Measurements from ENCODE around the gene SLC29A4. TPM values are rescaled to one million over a fixed set of nuclear protein-coding genes. Genes with fewer than 3 reads are reported as not detected.

The SLC29A4 gene
- total and polyA plus RNA-seq, 2 of the 8 experiments (the other 6 are each of a cell fraction or from before 2014, with no cell fraction given) = 6.9 to 15.1 TPM

GRCh38 chr7:5339955-5340354 lies 57.2 kb downstream of the SLC29A4 start:
- ChIA-PET POLR2A (ENCODE audit: partially characterized antibody) (interaction anchor here (0.8 kb wide), 1 partner anchor 14 kb away, joined by 4 read pairs; no protein-coding TSS in a partner anchor), CTCF (ENCODE audit: partially characterized antibody) (interaction anchor here (0.8 kb wide), 1 partner anchor 12 kb away, joined by 3 read pairs; no protein-coding TSS in a partner anchor)
- Histone ChIP-seq H2AK5ac (ENCODE audit: low read depth, low read length) (no peak overlapping the region), H3K56ac (replicated peaks; ENCODE audit: insufficient read length, low read depth, low read length) (no peak overlapping the region), H3K23ac (ENCODE audit: insufficient read length) (no peak overlapping the region), H2BK12ac (ENCODE audit: low read depth, low read length) (no peak overlapping the region), H2AFZ (ENCODE audit: low read length) (no peak overlapping the region), H4K20me1 (replicated peaks in 1 of 2; ENCODE audit: control insufficient read depth in 1 of 2, insufficient read depth in 2 of 2, low read length in 2 of 2) (no peaks in the 10 kb centered on the region), H3K36me3 (ENCODE audit: control insufficient read depth in 2 of 4, insufficient read depth in 4 of 4, low read length in 3 of 4) (no peaks in the 10 kb centered on the region), H3K27ac (ENCODE audit: low read depth, low read length) (no peak overlapping the region), H4K91ac (replicated peaks; ENCODE audit: insufficient read length, low read length) (no peak overlapping the region), H3K23me2 (ENCODE audit: low read depth, low read length) (no peaks in the 10 kb centered on the region), H3K79me2 (ENCODE audit: control insufficient read depth in 1 of 2, insufficient read depth in 2 of 2, low read length in 2 of 2) (no peaks in the 10 kb centered on the region), H3K27me3 (replicated peaks in 1 of 4; ENCODE audit: control insufficient read depth in 3 of 4, extremely low read depth in 1 of 4, insufficient read depth in 3 of 4, low read length in 3 of 4) (no peaks in the 10 kb centered on the region), H3K18ac (ENCODE audit: extremely low read depth, low read length) (no peak overlapping the region), H2BK120ac (replicated peaks; ENCODE audit: low read depth, low read length) (no peak overlapping the region), H3K9ac (replicated peaks in 1 of 4; ENCODE audit: extremely low read depth in 1 of 4, low read depth in 3 of 4, low read length in 3 of 4) (no peak overlapping the region), H3K4me2 (ENCODE audit: insufficient read depth in 1 of 2, low read depth in 2 of 2, low read length in 2 of 2) (no peak overlapping the region), H4K8ac (ENCODE audit: extremely low read depth, insufficient read depth, low read length) (no peak overlapping the region), H3K79me1 (ENCODE audit: low read depth, low read length) (no peaks in the 10 kb centered on the region), H4K5ac (ENCODE audit: insufficient read length, low read depth, low read length) (no peak overlapping the region), H2BK20ac (ENCODE audit: low read length) (no peak overlapping the region), H3K9me3 (ENCODE audit: insufficient read depth in 2 of 2, low read depth in 1 of 2, low read length in 1 of 2) (peaks cover 0 to 6% of the 10 kb centered on the region in 2 experiments; a peak in 1 of 4 replicates), H3K4ac (replicated peaks; ENCODE audit: insufficient read length, low read depth, low read length) (no peak overlapping the region), H2BK15ac (ENCODE audit: low read length) (no peak overlapping the region), H2BK5ac (ENCODE audit: low read depth, low read length) (no peak overlapping the region), H3K4me3 (ENCODE audit: extremely low read depth in 1 of 4, insufficient read depth in 2 of 4, low read depth in 3 of 4, low read length in 4 of 4) (no peak overlapping the region), H3K14ac (ENCODE audit: insufficient read length) (no peak overlapping the region), H3K4me1 (replicated peaks in 1 of 4; ENCODE audit: control insufficient read depth in 3 of 4, insufficient read depth in 4 of 4, low read length in 3 of 4) (no peaks in the 10 kb centered on the region)
- no peak for DNase-seq (ENCODE audit: low read depth in 1 of 2, low spot score in 2 of 2)
- WGBS, 2 experiments (ENCODE audit: extremely low coverage in 1 of 2, insufficient coverage in 1 of 2, insufficient read length in 1 of 2, insufficient replicate concordance in 2 of 2, low coverage in 1 of 2, low lambda C conversion rate in 2 of 2, missing lambda C conversion rate in 1 of 2) = 93% methylated on average over 2 of the region's 2 CpGs; no CpG with 5 or more reads in 1 of the 2 experiments
- no peak for FAIRE-seq
- TF ChIP-seq CTBP2 (IDR thresholded peaks at IDR 0.05; ENCODE audit: borderline replicate concordance, insufficient read depth, insufficient read length, low read length) (no peak), EZH2 (IDR thresholded peaks at IDR 0.05; ENCODE audit: low read depth, low read length, severe bottlenecking) (no peak), TBP (IDR thresholded peaks at IDR 0.05; ENCODE audit: low read depth, low read length) (no peak), POU5F1 (IDR thresholded peaks at IDR 0.05; ENCODE audit: low read depth, low read length) (no peak), TCF12 (IDR thresholded peaks at IDR 0.05; ENCODE audit: low read depth, low read length) (no peak), CBX8 (IDR thresholded peaks at IDR 0.05; ENCODE audit: borderline replicate concordance, low read depth, low read length) (no peak), TEAD4 (IDR thresholded peaks at IDR 0.05; ENCODE audit: low read depth, low read length) (no peak), HDAC6 (IDR thresholded peaks at IDR 0.05; ENCODE audit: low read depth, low read length) (no peak), KDM5A (IDR thresholded peaks at IDR 0.05; ENCODE audit: low read length) (no peak), CHD2 (IDR thresholded peaks at IDR 0.05; ENCODE audit: low read length) (no peak), RFX5 (IDR thresholded peaks at IDR 0.05; ENCODE audit: borderline replicate concordance, low read depth, low read length) (no peak), EGR1 (IDR thresholded peaks at IDR 0.05; ENCODE audit: borderline replicate concordance, low read depth, low read length) (no peak)
- TF ChIP-seq, protein P1, sequence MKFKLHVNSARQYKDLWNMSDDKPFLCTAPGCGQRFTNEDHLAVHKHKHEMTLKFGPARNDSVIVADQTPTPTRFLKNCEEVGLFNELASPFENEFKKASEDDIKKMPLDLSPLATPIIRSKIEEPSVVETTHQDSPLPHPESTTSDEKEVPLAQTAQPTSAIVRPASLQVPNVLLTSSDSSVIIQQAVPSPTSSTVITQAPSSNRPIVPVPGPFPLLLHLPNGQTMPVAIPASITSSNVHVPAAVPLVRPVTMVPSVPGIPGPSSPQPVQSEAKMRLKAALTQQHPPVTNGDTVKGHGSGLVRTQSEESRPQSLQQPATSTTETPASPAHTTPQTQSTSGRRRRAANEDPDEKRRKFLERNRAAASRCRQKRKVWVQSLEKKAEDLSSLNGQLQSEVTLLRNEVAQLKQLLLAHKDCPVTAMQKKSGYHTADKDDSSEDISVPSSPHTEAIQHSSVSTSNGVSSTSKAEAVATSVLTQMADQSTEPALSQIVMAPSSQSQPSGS (IDR thresholded peaks at IDR 0.05; ENCODE audit: low read length) = no peak
